ENCODE results near the gene PCSK2. TPM values are rescaled to one million over a fixed set of nuclear protein-coding genes. Genes with fewer than 3 reads are reported as not detected.

The PCSK2 gene
- total RNA-seq, 1 donor from 2014 or later, result 11.5 TPM

DNA sequence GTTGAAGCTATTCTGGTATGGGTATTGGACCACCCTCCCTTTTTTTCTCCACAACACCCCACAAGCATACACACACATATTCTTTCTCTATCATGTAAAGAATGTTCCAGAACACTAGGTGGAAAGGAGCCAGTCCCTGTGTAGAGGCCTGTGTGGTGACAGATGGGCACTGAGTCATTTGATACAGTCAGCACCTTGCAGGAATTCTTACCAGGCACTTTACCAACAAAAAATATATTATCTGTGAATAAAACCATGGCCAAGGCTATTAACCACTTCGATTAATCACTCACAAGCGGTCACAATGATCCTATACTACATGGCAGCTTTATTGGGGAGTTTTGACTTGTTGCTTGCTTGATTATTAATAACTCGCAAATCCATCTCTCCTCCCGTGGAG is 154.9 kb downstream of the PCSK2 start:
- no peaks in the 10 kb centered on the region for H3K36me3 Mint-ChIP-seq (ENCODE audit: insufficient read depth)
- no peak for DNase-seq (ENCODE audit: low spot score, unreplicated experiment)
- TF ChIP-seq, protein P1, sequence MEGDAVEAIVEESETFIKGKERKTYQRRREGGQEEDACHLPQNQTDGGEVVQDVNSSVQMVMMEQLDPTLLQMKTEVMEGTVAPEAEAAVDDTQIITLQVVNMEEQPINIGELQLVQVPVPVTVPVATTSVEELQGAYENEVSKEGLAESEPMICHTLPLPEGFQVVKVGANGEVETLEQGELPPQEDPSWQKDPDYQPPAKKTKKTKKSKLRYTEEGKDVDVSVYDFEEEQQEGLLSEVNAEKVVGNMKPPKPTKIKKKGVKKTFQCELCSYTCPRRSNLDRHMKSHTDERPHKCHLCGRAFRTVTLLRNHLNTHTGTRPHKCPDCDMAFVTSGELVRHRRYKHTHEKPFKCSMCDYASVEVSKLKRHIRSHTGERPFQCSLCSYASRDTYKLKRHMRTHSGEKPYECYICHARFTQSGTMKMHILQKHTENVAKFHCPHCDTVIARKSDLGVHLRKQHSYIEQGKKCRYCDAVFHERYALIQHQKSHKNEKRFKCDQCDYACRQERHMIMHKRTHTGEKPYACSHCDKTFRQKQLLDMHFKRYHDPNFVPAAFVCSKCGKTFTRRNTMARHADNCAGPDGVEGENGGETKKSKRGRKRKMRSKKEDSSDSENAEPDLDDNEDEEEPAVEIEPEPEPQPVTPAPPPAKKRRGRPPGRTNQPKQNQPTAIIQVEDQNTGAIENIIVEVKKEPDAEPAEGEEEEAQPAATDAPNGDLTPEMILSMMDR (IDR thresholded peaks at IDR 0.05; ENCODE audit: unreplicated experiment), result no peak
- no peaks in the 10 kb centered on the region for H3K4me1 Mint-ChIP-seq (ENCODE audit: low read depth)
- H3K27ac Mint-ChIP-seq, result no peak overlapping the region
- peaks cover 17% of the 10 kb centered on the region for H3K27me3 Mint-ChIP-seq
- no peaks in the 10 kb centered on the region for H3K9me3 Mint-ChIP-seq (ENCODE audit: low read depth)
- no peak overlapping the region for H3K4me3 Mint-ChIP-seq (ENCODE audit: low read depth)

DNA sequence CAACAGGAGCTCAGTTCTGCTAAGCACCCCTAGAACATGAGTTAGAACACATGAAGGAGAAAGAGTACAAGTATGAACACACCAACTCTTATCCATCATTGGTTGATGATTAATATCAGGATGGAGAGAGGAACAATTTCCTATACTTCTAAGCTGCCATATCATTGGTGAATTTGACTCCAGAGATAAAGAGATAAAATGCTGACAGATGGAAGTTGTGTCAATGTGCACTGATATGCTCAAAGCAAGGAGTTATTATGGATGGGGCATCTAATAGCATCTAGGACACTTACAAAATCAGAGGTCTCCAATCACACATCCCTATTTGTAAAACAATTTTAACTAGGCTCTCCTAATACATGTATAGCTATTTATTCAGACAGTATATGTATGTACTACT is 159.0 kb downstream of the PCSK2 start:
- Mint-ChIP-seq H3K27ac (no peak overlapping the region), H3K36me3 (ENCODE audit: insufficient read depth) (no peaks in the 10 kb centered on the region), H3K9me3 (ENCODE audit: low read depth) (no peaks in the 10 kb centered on the region), H3K27me3 (peaks cover 34% of the 10 kb centered on the region), H3K4me1 (ENCODE audit: low read depth) (no peaks in the 10 kb centered on the region), H3K4me3 (ENCODE audit: low read depth) (no peak overlapping the region)
- DNase-seq (ENCODE audit: low spot score, unreplicated experiment), result no peak
- TF ChIP-seq, protein P1 (IDR thresholded peaks at IDR 0.05; ENCODE audit: unreplicated experiment), result no peak

DNA sequence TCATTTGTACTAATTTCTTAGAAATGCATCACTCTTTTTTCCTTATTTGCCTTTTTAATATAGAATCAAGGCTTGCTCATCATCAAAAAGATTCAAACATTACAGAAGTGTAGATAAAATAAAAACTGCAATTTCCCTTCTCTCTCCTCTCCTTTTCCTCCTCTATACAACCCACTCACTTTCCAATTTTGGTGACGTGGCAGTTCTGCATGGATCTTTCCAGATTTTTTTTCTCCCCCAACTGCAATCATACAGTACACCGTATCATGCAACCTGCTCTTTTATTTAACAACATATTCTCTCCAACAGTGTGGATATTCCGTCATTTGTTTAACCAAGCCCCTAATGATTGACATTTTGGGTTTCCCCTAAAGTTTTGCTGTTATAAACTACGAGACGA is 163.8 kb downstream of the PCSK2 start:
- no peak overlapping the region for H3K27ac Mint-ChIP-seq
- DNase-seq (ENCODE audit: low spot score, unreplicated experiment), result no peak
- TF ChIP-seq, protein P1 (IDR thresholded peaks at IDR 0.05; ENCODE audit: unreplicated experiment), result no peak
- peaks cover 31% of the 10 kb centered on the region for H3K27me3 Mint-ChIP-seq
- no peaks in the 10 kb centered on the region for H3K36me3 Mint-ChIP-seq (ENCODE audit: insufficient read depth)
- no peaks in the 10 kb centered on the region for H3K9me3 Mint-ChIP-seq (ENCODE audit: low read depth)
- peaks cover 5% of the 10 kb centered on the region for H3K4me1 Mint-ChIP-seq (ENCODE audit: low read depth)
- H3K4me3 Mint-ChIP-seq (ENCODE audit: low read depth), result no peak overlapping the region

DNA sequence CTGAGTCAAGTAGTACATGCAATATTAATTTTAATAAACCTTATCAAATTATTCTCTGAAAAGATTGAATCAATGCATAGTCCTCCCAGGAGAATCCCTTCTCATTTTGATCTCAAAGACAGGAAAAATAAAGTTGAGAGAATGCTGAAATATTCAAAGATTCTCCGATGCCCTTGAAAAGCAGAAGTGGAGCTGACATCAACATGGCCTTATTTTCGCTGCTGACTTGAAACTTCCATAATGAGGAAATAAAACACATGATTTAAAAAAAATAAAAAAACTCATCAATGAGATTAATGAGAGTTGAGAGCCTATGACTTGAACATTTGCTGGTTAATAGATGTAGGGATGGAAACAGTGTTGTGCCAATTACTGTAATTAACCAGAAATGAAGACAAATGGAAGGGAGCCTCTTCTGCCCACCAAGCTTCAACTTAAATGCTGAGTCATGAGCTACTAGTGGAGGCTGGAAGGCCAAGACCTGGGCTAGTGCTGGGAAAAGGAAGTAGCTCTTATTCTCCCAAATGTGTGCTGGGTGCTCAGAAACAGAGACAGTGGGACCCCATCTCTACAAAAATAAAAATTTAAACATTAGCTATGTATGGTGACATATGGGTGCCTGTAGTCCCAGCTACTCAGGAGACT is 164.4 kb downstream of the PCSK2 start:
- TF ChIP-seq, protein P1 (IDR thresholded peaks at IDR 0.05; ENCODE audit: unreplicated experiment), result no peak
- Mint-ChIP-seq H3K4me3 (ENCODE audit: low read depth) (no peak overlapping the region), H3K36me3 (ENCODE audit: insufficient read depth) (no peaks in the 10 kb centered on the region), H3K27ac (no peak overlapping the region), H3K4me1 (ENCODE audit: low read depth) (peaks cover 7% of the 10 kb centered on the region), H3K9me3 (ENCODE audit: low read depth) (no peaks in the 10 kb centered on the region), H3K27me3 (peaks cover 37% of the 10 kb centered on the region)
- DNase-seq (ENCODE audit: low spot score, unreplicated experiment), result no peak

DNA sequence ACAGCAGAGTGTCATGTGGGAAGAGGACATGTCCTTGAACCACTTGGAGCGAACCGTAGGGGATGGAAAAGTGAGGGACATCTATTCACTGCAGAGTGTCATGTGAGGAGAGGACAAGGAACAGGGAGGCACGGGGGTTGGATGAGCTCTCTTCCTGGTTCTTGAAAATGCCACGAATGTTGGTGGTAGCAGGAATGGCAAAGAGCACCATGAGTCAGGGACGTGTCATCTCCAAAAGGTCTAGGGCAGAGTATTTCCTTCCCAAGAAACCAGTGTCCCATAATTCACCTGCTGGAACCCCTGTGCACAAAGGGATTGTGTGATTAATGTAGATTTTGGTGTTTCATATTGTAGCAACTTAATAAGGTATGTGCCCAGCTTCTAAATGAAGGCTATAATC is 167.6 kb downstream of the PCSK2 start:
- no peaks in the 10 kb centered on the region for H3K9me3 Mint-ChIP-seq (ENCODE audit: low read depth)
- no peaks in the 10 kb centered on the region for H3K36me3 Mint-ChIP-seq (ENCODE audit: insufficient read depth)
- TF ChIP-seq, protein P1 (IDR thresholded peaks at IDR 0.05; ENCODE audit: unreplicated experiment), result no peak
- H3K4me1 Mint-ChIP-seq (ENCODE audit: low read depth), result peaks cover 7% of the 10 kb centered on the region
- no peak overlapping the region for H3K27ac Mint-ChIP-seq
- DNase-seq (ENCODE audit: low spot score, unreplicated experiment), result no peak
- peaks cover 34% of the 10 kb centered on the region for H3K27me3 Mint-ChIP-seq
- H3K4me3 Mint-ChIP-seq (ENCODE audit: low read depth), result no peak overlapping the region

Data from progenitor cell of endocrine pancreas (in vitro differentiated cells).